ENCODE results near the gene SMARCAL1. TPM values are rescaled to one million over a fixed set of nuclear protein-coding genes. Genes with fewer than 3 reads are reported as not detected.

Gene SMARCAL1
- total and polyA plus RNA-seq, 3 donors from 2014 or later, result 27.3 to 50.2 (median 39.1) TPM

DNA sequence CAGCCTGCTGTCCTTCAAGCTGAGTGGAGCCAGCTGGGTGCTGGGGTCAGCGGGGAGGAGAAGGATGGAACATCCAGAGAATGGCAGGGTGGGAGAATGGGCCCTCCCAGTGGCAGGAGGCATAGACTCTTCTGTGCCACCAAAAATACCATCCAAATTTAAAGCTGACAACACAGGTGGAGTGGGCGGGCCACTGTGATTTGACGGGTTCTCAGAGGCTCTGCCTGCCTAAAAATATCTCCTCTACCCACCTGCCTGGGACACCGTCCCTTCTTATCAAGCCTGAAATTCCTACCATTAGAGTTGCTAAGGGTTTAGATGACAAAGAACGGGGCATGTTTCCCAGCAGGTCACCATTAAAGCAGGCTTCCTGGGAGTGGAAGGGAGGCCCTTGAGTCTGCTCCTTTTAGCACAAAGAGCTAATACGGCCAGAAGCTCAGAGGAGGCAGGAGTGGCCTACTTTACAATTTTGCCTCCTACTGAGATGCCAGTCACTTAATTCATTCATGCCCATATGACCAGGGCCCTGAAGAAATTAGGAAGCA is 20.2 kb upstream of the SMARCAL1 start:
- H3K36me3 ChIP-seq (ENCODE audit: low read depth, missing control alignments), result no peaks in the 10 kb centered on the region
- TF ChIP-seq, protein P1, sequence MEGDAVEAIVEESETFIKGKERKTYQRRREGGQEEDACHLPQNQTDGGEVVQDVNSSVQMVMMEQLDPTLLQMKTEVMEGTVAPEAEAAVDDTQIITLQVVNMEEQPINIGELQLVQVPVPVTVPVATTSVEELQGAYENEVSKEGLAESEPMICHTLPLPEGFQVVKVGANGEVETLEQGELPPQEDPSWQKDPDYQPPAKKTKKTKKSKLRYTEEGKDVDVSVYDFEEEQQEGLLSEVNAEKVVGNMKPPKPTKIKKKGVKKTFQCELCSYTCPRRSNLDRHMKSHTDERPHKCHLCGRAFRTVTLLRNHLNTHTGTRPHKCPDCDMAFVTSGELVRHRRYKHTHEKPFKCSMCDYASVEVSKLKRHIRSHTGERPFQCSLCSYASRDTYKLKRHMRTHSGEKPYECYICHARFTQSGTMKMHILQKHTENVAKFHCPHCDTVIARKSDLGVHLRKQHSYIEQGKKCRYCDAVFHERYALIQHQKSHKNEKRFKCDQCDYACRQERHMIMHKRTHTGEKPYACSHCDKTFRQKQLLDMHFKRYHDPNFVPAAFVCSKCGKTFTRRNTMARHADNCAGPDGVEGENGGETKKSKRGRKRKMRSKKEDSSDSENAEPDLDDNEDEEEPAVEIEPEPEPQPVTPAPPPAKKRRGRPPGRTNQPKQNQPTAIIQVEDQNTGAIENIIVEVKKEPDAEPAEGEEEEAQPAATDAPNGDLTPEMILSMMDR (IDR thresholded peaks at IDR 0.05), result no peak
- no peak for TF ChIP-seq POLR2A (IDR thresholded peaks at IDR 0.05)
- WGBS, 2 donors, result 83 to 87% methylated on average over 6 of the region's 6 CpGs

DNA sequence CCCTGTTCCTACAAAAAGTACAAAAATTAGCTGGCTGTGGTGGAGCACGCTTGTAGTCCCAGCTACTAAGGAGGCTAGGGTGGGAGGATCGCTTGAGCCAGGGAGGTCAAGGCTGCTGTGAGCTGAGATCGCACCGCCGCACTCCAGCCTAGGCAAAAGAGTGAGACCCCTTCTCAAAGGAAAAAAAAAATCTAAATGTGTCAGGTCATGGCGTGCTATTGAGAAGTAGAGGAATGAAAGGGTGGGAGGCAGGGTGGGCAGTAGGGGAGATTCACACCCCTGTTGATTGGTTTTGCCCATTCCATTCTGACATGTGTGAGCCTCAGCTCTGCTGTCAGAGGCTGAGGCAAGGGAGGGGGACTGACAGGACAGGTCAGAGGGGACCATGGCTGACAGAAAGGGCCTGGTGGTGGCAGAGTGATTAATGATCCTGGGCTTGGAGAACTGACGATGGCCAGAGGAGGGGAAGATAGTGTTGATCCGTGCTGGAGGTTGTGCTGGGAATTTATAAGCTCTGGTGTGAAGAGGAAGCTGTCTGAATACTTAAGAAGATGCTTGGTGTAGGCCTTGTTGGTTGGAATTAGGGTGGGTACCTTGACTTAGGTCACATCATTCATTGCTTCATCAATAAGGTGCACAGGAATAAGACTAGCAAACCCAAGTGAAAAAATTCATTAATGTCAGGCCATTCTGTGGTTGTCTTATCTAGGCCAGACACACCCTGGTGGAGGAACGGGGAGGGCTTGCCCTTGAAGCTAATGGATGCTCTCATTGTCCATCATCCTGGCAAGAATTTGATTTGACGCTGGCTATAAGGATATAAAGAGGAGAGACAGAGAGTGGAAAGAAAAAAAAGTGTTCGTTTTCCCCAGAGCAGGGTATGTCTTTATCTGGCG is 19.1 kb upstream of the SMARCAL1 start:
- no peaks in the 10 kb centered on the region for H3K9me3 ChIP-seq
- 77 to 82% methylated on average over 12 of the region's 12 CpGs for WGBS, 2 donors
- TF ChIP-seq POLR2A (IDR thresholded peaks at IDR 0.05), result no peak
- TF ChIP-seq, protein P1 (IDR thresholded peaks at IDR 0.05), result no peak
- no peaks in the 10 kb centered on the region for H3K4me1 ChIP-seq
- no peaks in the 10 kb centered on the region for H3K27me3 ChIP-seq
- H3K4me3 ChIP-seq, result no peak overlapping the region
- H3K36me3 ChIP-seq (ENCODE audit: low read depth, missing control alignments), result no peaks in the 10 kb centered on the region
- no peak for DNase-seq
- no peak overlapping the region for H3K27ac ChIP-seq
- intact Hi-C loops (cut with DNase I; ENCODE audit: low total_unique reads), result no loop called here

More for the DNA sequence above, 20.2 kb upstream of the SMARCAL1 start:
- DNase-seq, result no peak
- no peaks in the 10 kb centered on the region for H3K4me1 ChIP-seq
- H3K4me3 ChIP-seq, result no peak overlapping the region
- H3K27ac ChIP-seq, result no peak overlapping the region
- no peaks in the 10 kb centered on the region for H3K9me3 ChIP-seq
- no peaks in the 10 kb centered on the region for H3K27me3 ChIP-seq
- intact Hi-C loops (cut with DNase I; ENCODE audit: low total_unique reads), result no loop called here

DNA sequence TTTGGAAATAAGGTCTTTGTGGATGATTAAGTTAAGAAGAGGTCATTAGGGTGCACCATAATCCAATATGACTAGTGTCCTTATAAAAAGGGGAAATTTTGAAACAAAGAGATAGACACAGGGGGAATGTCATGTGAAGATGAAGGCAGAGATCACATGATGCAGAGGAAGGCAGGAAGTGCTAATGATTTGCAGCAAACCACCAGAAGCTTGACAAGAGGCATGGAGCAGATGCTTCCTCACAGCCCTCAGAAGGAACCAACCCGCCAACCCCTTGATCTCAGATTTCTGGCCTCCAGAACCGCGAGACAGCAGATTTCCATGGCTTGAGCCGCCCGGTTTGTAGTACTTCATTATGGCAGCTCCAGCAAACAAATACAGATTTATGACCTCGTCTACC is 17.4 kb upstream of the SMARCAL1 start:
- TF ChIP-seq, protein P1 (IDR thresholded peaks at IDR 0.05), result no peak
- no peak for TF ChIP-seq POLR2A (IDR thresholded peaks at IDR 0.05)
- DNase-seq, result no peak
- Histone ChIP-seq H3K9me3 (no peaks in the 10 kb centered on the region), H3K27ac (no peak overlapping the region), H3K4me3 (no peak overlapping the region), H3K4me1 (no peaks in the 10 kb centered on the region), H3K36me3 (ENCODE audit: low read depth, missing control alignments) (no peaks in the 10 kb centered on the region), H3K27me3 (no peaks in the 10 kb centered on the region)
- 64 to 79% methylated on average over 6 of the region's 6 CpGs for WGBS, 2 donors
- intact Hi-C loops (cut with DNase I; ENCODE audit: low total_unique reads), result no loop called here

DNA sequence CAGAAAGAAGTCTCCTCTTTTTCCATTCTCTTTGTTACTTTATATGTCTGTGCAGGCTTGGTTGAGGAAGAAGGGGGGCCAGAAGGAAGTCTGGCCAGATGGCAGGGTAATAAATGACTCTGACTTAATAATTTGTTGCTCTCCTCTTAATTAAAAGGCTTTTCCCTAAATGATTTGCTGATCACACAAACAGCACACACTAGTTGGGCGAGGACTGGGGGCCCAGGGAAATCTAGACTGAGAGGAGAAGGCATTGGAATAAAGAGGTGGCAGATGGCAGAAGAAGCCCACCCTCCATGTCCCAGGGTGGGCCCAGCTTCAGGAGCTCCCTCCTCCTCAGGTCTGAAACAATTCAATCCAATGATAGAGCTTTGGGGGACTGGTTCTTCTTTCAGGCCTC is 12.7 kb upstream of the SMARCAL1 start:
- TF ChIP-seq POLR2A (IDR thresholded peaks at IDR 0.05), result no peak
- TF ChIP-seq, protein P1 (IDR thresholded peaks at IDR 0.05), result no peak
- no peaks in the 10 kb centered on the region for H3K36me3 ChIP-seq (ENCODE audit: low read depth, missing control alignments)
- intact Hi-C loops (cut with DNase I; ENCODE audit: low total_unique reads), result loop anchor here (10.0 kb wide), 1 partner anchor 285 kb away; no protein-coding TSS in a partner anchor
- H3K4me3 ChIP-seq, result no peak overlapping the region
- H3K9me3 ChIP-seq, result no peaks in the 10 kb centered on the region
- WGBS, 2 donors, result 76 to 90% methylated on average over 1 of the region's 1 CpG
- no peaks in the 10 kb centered on the region for H3K4me1 ChIP-seq
- DNase-seq, result no peak
- H3K27me3 ChIP-seq, result no peaks in the 10 kb centered on the region
- no peak overlapping the region for H3K27ac ChIP-seq
